Measurements from ENCODE around the gene TYW1B. TPM values are rescaled to one million over a fixed set of nuclear protein-coding genes. Genes with fewer than 3 reads are reported as not detected.
"Not testable (repeated sequence)": the region's sequence is repeated elsewhere in the genome, so short reads cannot be mapped to it uniquely, and the experiment has no call there.

The TYW1B gene
- total and polyA plus RNA-seq, 2 of the 4 experiments (the other 2 are of a cell fraction) = 1.0 to 1.8 TPM

DNA sequence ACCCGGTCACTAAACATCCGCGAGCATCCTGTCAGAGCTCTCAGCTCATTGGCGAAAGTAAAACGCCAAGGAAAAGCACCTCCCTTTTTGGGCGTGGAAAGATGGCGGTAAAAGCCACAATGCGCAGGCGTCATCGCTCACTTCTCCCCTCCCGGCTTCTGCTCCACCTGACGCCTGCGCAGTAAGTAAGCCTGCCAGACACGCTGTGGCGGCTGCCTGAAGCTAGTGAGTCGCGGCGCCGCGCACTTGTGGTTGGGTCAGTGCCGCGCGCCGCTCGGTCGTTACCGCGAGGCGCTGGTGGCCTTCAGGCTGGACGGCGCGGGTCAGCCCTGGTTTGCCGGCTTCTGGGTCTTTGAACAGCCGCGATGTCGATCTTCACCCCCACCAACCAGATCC, 1.3 kb upstream of the TYW1B start:
- in situ Hi-C loops (cut with MboI; ENCODE audit: low sequenced_read_pairs) = loop anchor here (5.0 kb wide), 1 partner anchor 93 kb away; no protein-coding TSS in a partner anchor
- Histone ChIP-seq H3K27ac (ENCODE audit: insufficient read depth, low read length) (peak overlapping the region; percentile 74), H3K79me1 (ENCODE audit: low read depth in 1 of 2, low read length in 2 of 2) (peaks cover 4 to 16% of the 10 kb centered on the region in 2 experiments; a peak in 3 of 4 replicates), H3K4me3 (ENCODE audit: insufficient read depth, low read depth, low read length) (peak overlapping the region; percentile 63), H2AFZ (replicated peaks; ENCODE audit: low read length, poor library complexity) (peak overlapping the region; percentile 32), H3K14ac (replicated peaks; ENCODE audit: low read depth, low read length) (peak overlapping the region; percentile 46; the same call in 1 of the 2 replicates), H4K8ac (ENCODE audit: low read depth in 2 of 2, low read length in 2 of 2) (peak overlapping the region in 1 of 2 experiments; percentile 75; a peak in 1 of 4 replicates), H3K56ac (ENCODE audit: extremely low read depth, insufficient read depth, low read length) (0 out of 2 replicates have a peak overlapping the region, but pooled peaks have one; percentile 35), H2BK5ac (ENCODE audit: low read depth, low read length, poor library complexity, severe bottlenecking) (peak overlapping the region; percentile 26), H3K9ac (ENCODE audit: low read depth, low read length) (peak overlapping the region; percentile 64), H3K4ac (ENCODE audit: low read depth, low read length) (0 out of 2 replicates have a peak overlapping the region, but pooled peaks have one; percentile 46)
- H3K9me3 ChIP-seq (ENCODE audit: control insufficient read depth, insufficient read depth, low read length); H2BK20ac ChIP-seq (ENCODE audit: low read depth, low read length); H2AK5ac ChIP-seq (ENCODE audit: low read depth, low read length); dilution Hi-C loops (cut with HindIII; ENCODE audit: low sequenced_read_pairs, unreplicated experiment); POLR2A ChIA-PET (ENCODE audit: unreplicated experiment); H2AK9ac ChIP-seq (replicated peaks; ENCODE audit: low read depth, low read length, poor library complexity); H2BK120ac ChIP-seq (ENCODE audit: low read depth, low read length); H3K23ac ChIP-seq (ENCODE audit: low read depth, low read length); H3K4me2 ChIP-seq (ENCODE audit: low read depth, low read length); H3K9me1 ChIP-seq (ENCODE audit: insufficient read depth, low read length); H2BK15ac ChIP-seq (ENCODE audit: low read depth, low read length); H4K5ac ChIP-seq (ENCODE audit: low read depth, low read length); H3K27me3 ChIP-seq (ENCODE audit: control insufficient read depth, insufficient read depth, low read length); H3K18ac ChIP-seq (ENCODE audit: low read depth, low read length); H3K36me3 ChIP-seq (ENCODE audit: control insufficient read depth, insufficient read depth, low read length); BruUV-seq (replicated peaks); H4K91ac ChIP-seq (ENCODE audit: insufficient read depth, low read depth, low read length); H3K4me1 ChIP-seq (ENCODE audit: control insufficient read depth, insufficient read depth, low read length); H4K20me1 ChIP-seq (ENCODE audit: insufficient read depth, low read length): not testable (repeated sequence)
- intact Hi-C loops (cut with micrococcal nuclease) = loop anchor here (5.0 kb wide), 1 partner anchor 88 kb away; no protein-coding TSS in a partner anchor
- DNase-seq (peak; percentile 98), ATAC-seq (ENCODE audit: low read depth) (peak; percentile 66)
- CTCF ChIA-PET = interaction anchor here (1.4 kb wide), 1 partner anchor 12 kb away, joined by 3 read pairs; no protein-coding TSS in a partner anchor
- peak; percentile 74; the same call in 1 of the 2 replicates for TF ChIP-seq MXI1 (IDR thresholded peaks at IDR 0.05; ENCODE audit: borderline replicate concordance, low read depth, low read length)
- peak; percentile 83 for TF ChIP-seq POLR2A (IDR thresholded peaks at IDR 0.05; ENCODE audit: low read depth, low read length)
- peak; percentile 55; the same call in 1 of the 2 replicates for TF ChIP-seq MAZ (IDR thresholded peaks at IDR 0.05; ENCODE audit: borderline replicate concordance, low read depth, low read length)
- 0% methylated on average over 12 of the region's 36 CpGs; no CpG with 5 or more reads in 1 of the 2 experiments for WGBS, 2 experiments (ENCODE audit: extremely low coverage in 2 of 2, insufficient read length in 1 of 2)

Data from IMR-90 (cell line).